ENCODE measurements around the gene HS6ST3.

- TF ChIP-seq CTCF (IDR thresholded peaks at IDR 0.05; ENCODE audit: low read depth, low read length) (no peak), EZH2phosphoT487 (IDR thresholded peaks at IDR 0.05; ENCODE audit: low read depth) (no peak)
Measured at GRCh38 chr13:96552559-96552958, 462.7 kb downstream of the HS6ST3 start.

Data from OCI-LY3 (cell line).